ENCODE measurements around the gene IL22RA1. TPM values are rescaled to one million over a fixed set of nuclear protein-coding genes. Genes with fewer than 3 reads are reported as not detected.

The IL22RA1 gene
- total RNA-seq, 1 experiment from 2014 or later, result 0.13 TPM

GRCh38 chr1:24095140-24095859, 47.6 kb downstream of the IL22RA1 start:
- Histone ChIP-seq H3K56ac (ENCODE audit: insufficient read length, low read depth, low read length) (no peak overlapping the region), H3K4ac (ENCODE audit: low read depth, low read length) (no peak overlapping the region), H2BK20ac (ENCODE audit: low read depth, low read length, poor library complexity, severe bottlenecking) (no peak overlapping the region), H2AFZ (ENCODE audit: low read length) (no peak overlapping the region), H2AK5ac (ENCODE audit: insufficient read length, low read length) (no peak overlapping the region), H3K9me3 (ENCODE audit: control insufficient read depth, low read depth, low read length) (no peaks in the 10 kb centered on the region), H3K79me2 (ENCODE audit: insufficient read depth, low read length) (no peaks in the 10 kb centered on the region), H2BK5ac (ENCODE audit: insufficient read length, low read length) (no peak overlapping the region), H3K27me3 (ENCODE audit: insufficient read depth, low read length) (no peaks in the 10 kb centered on the region), H4K8ac (replicated peaks; ENCODE audit: insufficient read length, low read depth, low read length) (no peak overlapping the region), H2BK15ac (ENCODE audit: low read depth, low read length) (no peak overlapping the region), H3K27ac (ENCODE audit: insufficient read length, low read depth, low read length) (no peak overlapping the region), H4K5ac (ENCODE audit: insufficient read length, low read depth, low read length) (no peak overlapping the region), H3K18ac (ENCODE audit: insufficient read length, low read depth, low read length) (no peak overlapping the region), H2BK12ac (ENCODE audit: insufficient read length, low read depth, low read length) (no peak overlapping the region), H3K23me2 (ENCODE audit: insufficient read length, low read depth, low read length, poor library complexity, severe bottlenecking) (no peaks in the 10 kb centered on the region), H3K23ac (ENCODE audit: insufficient read length, low read depth, low read length) (no peak overlapping the region), H3K79me1 (ENCODE audit: insufficient read depth, low read depth, low read length, poor library complexity, severe bottlenecking) (no peaks in the 10 kb centered on the region), H3K9ac (ENCODE audit: extremely low read depth, insufficient read length, low read length) (no peak overlapping the region), H3K4me2 (ENCODE audit: insufficient read depth, insufficient read length, low read length) (no peak overlapping the region), H4K91ac (ENCODE audit: insufficient read length, low read depth, low read length) (no peak overlapping the region), H3T11ph (ENCODE audit: low read length) (no peak overlapping the region), H3K14ac (ENCODE audit: insufficient read depth, low read length) (no peak overlapping the region), H4K20me1 (ENCODE audit: control insufficient read depth, insufficient read depth, insufficient read length) (no peaks in the 10 kb centered on the region), H2BK120ac (ENCODE audit: low read depth, low read length, poor library complexity, severe bottlenecking) (no peak overlapping the region), H3K4me1 (ENCODE audit: insufficient read depth, low read length) (no peaks in the 10 kb centered on the region)
- no peaks in the 10 kb centered on the region for H3K36me3 Mint-ChIP-seq (ENCODE audit: insufficient read depth in 1 of 3, low read depth in 3 of 3)
- H3K9me3 Mint-ChIP-seq, result no peaks in the 10 kb centered on the region
- peak overlapping the region; percentile 49 to 69 (median 53); a peak in 3 of 7 replicates for H3K27ac Mint-ChIP-seq
- DNase-seq, result no peak
- TF ChIP-seq CTCF (conservative IDR thresholded peaks at IDR 0.05), result no peak
- peaks cover 14 to 34% of the 10 kb centered on the region in 2 experiments for H3K4me1 Mint-ChIP-seq
- peak overlapping the region in 1 of 2 experiments; percentile 48; a peak in 1 of 5 replicates for H3K4me3 Mint-ChIP-seq
- no peaks in the 10 kb centered on the region; the same call in 1 of the 2 replicates for H3K27me3 Mint-ChIP-seq (ENCODE audit: low read depth)
- WGBS (ENCODE audit: extremely low coverage, insufficient read length, low lambda C conversion rate), result no CpG with 5 or more reads among the region's 14 CpGs

Data from H9 (cell line).